ENCODE results near the gene EBF3.

DNA sequence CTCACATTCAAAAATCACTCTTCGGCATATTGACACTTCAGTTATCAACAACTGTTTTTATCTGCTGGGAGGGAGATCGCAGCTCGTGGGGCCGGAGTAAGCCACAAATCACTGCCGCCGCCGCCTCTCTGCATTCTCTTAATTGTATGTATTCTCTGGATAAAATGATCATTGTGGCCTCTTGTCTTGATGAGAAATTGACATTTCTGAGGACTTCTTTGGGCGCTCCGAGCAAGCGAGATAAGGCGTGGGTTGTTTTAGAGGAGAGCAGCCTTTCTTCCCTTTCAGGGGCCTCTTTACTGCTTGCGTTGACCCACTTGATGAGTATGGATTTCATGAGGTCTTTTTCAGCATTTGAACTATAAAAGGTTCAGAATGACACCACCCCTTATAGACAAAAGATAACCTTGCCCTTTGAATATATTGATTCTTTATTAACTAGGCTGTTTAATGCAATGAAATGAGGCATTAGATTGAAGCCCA is 130.6 kb downstream of the EBF3 start:
- TF ChIP-seq, protein P1, sequence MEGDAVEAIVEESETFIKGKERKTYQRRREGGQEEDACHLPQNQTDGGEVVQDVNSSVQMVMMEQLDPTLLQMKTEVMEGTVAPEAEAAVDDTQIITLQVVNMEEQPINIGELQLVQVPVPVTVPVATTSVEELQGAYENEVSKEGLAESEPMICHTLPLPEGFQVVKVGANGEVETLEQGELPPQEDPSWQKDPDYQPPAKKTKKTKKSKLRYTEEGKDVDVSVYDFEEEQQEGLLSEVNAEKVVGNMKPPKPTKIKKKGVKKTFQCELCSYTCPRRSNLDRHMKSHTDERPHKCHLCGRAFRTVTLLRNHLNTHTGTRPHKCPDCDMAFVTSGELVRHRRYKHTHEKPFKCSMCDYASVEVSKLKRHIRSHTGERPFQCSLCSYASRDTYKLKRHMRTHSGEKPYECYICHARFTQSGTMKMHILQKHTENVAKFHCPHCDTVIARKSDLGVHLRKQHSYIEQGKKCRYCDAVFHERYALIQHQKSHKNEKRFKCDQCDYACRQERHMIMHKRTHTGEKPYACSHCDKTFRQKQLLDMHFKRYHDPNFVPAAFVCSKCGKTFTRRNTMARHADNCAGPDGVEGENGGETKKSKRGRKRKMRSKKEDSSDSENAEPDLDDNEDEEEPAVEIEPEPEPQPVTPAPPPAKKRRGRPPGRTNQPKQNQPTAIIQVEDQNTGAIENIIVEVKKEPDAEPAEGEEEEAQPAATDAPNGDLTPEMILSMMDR (IDR thresholded peaks at IDR 0.05; ENCODE audit: poor library complexity) = no peak
- TF ChIP-seq EZH2 (IDR thresholded peaks at IDR 0.05; ENCODE audit: borderline replicate concordance) = no peak
